ENCODE measurements around the gene FRYL.

The FRYL gene

GRCh38 chr4:48543796-48544195 lies 236.3 kb downstream of the FRYL start:
- DNase-seq, result no peak

GRCh38 chr4:48542888-48543287 lies 237.2 kb downstream of the FRYL start:
- DNase-seq, result no peak

- no peak for DNase-seq
Measured at GRCh38 chr4:48539597-48539996, 240.5 kb downstream of the FRYL start.

GRCh38 chr4:48538358-48538757 lies 241.7 kb downstream of the FRYL start:
- DNase-seq, result no peak

- no peak for DNase-seq
Measured at GRCh38 chr4:48526406-48526805, 253.7 kb downstream of the FRYL start.

- DNase-seq, result no peak
Measured at GRCh38 chr4:48518143-48518542, 261.9 kb downstream of the FRYL start.

GRCh38 chr4:48509543-48509942 lies 270.5 kb downstream of the FRYL start:
- DNase-seq, result no peak

GRCh38 chr4:48506716-48507115 lies 273.4 kb downstream of the FRYL start:
- no peak for DNase-seq

- no peak for DNase-seq
Measured at GRCh38 chr4:48504352-48504751, 275.7 kb downstream of the FRYL start.

GRCh38 chr4:48504026-48504330 lies 276.1 kb downstream of the FRYL start:
- no peak for DNase-seq

GRCh38 chr4:48503233-48504025 lies 276.6 kb downstream of the FRYL start:
- no peak for DNase-seq

- no peak for DNase-seq
Measured at GRCh38 chr4:48499551-48500066, 280.5 kb downstream of the FRYL start.

GRCh38 chr4:48498895-48499294 lies 281.2 kb downstream of the FRYL start:
- no peak for DNase-seq

GRCh38 chr4:48495941-48496340 lies 284.1 kb downstream of the FRYL start:
- no peak for DNase-seq

- no peak for DNase-seq
Measured at GRCh38 chr4:48493452-48494100, 286.5 kb downstream of the FRYL start.

GRCh38 chr4:48491514-48492176 lies 288.4 kb downstream of the FRYL start:
- no peak for DNase-seq

GRCh38 chr4:48490680-48491513 lies 289.2 kb downstream of the FRYL start:
- DNase-seq, result no peak

GRCh38 chr4:48490012-48490679 lies 289.9 kb downstream of the FRYL start, which contains the start of gene ZAR1:
Gene ZAR1 (plus strand): TSS chr4:48490252. CDS start chr4:48490292, 40 bp downstream.
- DNase-seq, result no peak

- no peak for DNase-seq
Measured at GRCh38 chr4:48489683-48490011, 290.4 kb downstream of the FRYL start.

- no peak for DNase-seq
Measured at GRCh38 chr4:48484494-48485168, 295.4 kb downstream of the FRYL start.

GRCh38 chr4:48483777-48484493 lies 296.1 kb downstream of the FRYL start:
- no peak for DNase-seq

Data from NCI-H1694 (cell line).